OCI-LY1 (cell line): Measurements from ENCODE around the gene FGGY.

Experiments used
- H2AFZ ChIP-seq: fragments of 200-600 bp; sonication (generic), shearing (Covaris generic); 2 replicates; pipeline ENCODE4 v1.6.0; 2014; ENCODE audit warnings: antibody characterized with exemption, mild to moderate bottlenecking, low read length
- H3F3A ChIP-seq: fragments of 200-600 bp; sonication (generic), shearing (Covaris generic); 2 replicates; pipeline ENCODE4 v1.6.0; 2014; ENCODE audit warnings: mild to moderate bottlenecking, antibody characterized with exemption, low read length, moderate library complexity; ENCODE audit not compliant: insufficient read depth
- H3K27ac ChIP-seq: fragments of 200-600 bp; sonication (generic); 2 replicates; pipeline ENCODE4 v1.5.1; 2014; ENCODE audit warnings: low read length, mixed run types, mild to moderate bottlenecking, low read depth; ENCODE audit not compliant: poor library complexity, severe bottlenecking
- H3K27me3 ChIP-seq: fragments of 200-600 bp; sonication (generic); 2 replicates; pipeline ENCODE4 v1.6.0; 2014; ENCODE audit warnings: antibody characterized with exemption, mild to moderate bottlenecking, low read length, moderate library complexity; ENCODE audit not compliant: insufficient read depth
- H3K36me3 ChIP-seq: fragments of 200-600 bp; sonication (generic); 2 replicates; pipeline ENCODE4 v1.6.1; 2014; ENCODE audit warnings: mild to moderate bottlenecking, antibody characterized with exemption, low read length, moderate library complexity, mixed read lengths; ENCODE audit not compliant: insufficient read depth
- H3K4me1 ChIP-seq: fragments of 200-600 bp; sonication (generic); 2 replicates; pipeline ENCODE4 v1.5.1; 2014; ENCODE audit warnings: mild to moderate bottlenecking, low read length, moderate library complexity; ENCODE audit not compliant: insufficient read depth, severe bottlenecking
- H3K4me2 ChIP-seq: fragments of 200-600 bp; sonication (generic), shearing (Covaris generic); 2 replicates; pipeline ENCODE4 v1.6.1; 2014; ENCODE audit warnings: low read length
- H3K4me3 ChIP-seq: fragments of 200-600 bp; sonication (generic); 2 replicates; pipeline ENCODE4 v1.5.1; 2014; ENCODE audit warnings: low read length, low read depth, mild to moderate bottlenecking, mixed read lengths; ENCODE audit not compliant: poor library complexity, severe bottlenecking
- H3K79me2 ChIP-seq: fragments of 200-600 bp; shearing (Covaris generic); 2 replicates; pipeline ENCODE4 v1.6.1; 2016; ENCODE audit warnings: mixed run types, low read length, mixed read lengths; ENCODE audit not compliant: insufficient read depth
- H3K9ac ChIP-seq: fragments of 200-600 bp; sonication (generic), shearing (Covaris generic); 2 replicates; pipeline ENCODE4 v1.6.1; 2014; ENCODE audit warnings: mild to moderate bottlenecking, low read length, mixed read lengths
- H3K9me2 ChIP-seq: fragments of 200-600 bp; sonication (generic), shearing (Covaris generic); 2 replicates; pipeline ENCODE4 v1.6.1; 2014; ENCODE audit warnings: low read depth, mild to moderate bottlenecking, low read length, mixed read lengths
- H3K9me3 ChIP-seq: fragments of 200-600 bp; shearing (Covaris generic); 2 replicates; pipeline ENCODE4 v1.6.1; 2014; ENCODE audit warnings: low read length, mixed read lengths
- H4K20me1 ChIP-seq: fragments of 200-600 bp; sonication (generic), shearing (Covaris generic); 2 replicates; pipeline ENCODE4 v1.6.0; 2016; ENCODE audit warnings: mild to moderate bottlenecking, low read length; ENCODE audit not compliant: insufficient read depth
- CTCF ChIP-seq: fragments of 200-600 bp; sonication (generic), shearing (Covaris generic); IDR thresholded peaks from 2 replicates; pipeline ENCODE4 v1.5.1; 2017; ENCODE audit warnings: mild to moderate bottlenecking, antibody characterized with exemption, low read length, moderate library complexity, mixed read lengths
- EZH2 ChIP-seq: fragments of 200-600 bp; sonication (generic), shearing (Covaris generic); IDR thresholded peaks from 2 replicates; pipeline ENCODE4 v1.8.0; 2017; ENCODE audit warnings: borderline replicate concordance, mixed run types, mild to moderate bottlenecking, antibody characterized with exemption, low read length, moderate library complexity, mixed read lengths

Gene FGGY

DNA sequence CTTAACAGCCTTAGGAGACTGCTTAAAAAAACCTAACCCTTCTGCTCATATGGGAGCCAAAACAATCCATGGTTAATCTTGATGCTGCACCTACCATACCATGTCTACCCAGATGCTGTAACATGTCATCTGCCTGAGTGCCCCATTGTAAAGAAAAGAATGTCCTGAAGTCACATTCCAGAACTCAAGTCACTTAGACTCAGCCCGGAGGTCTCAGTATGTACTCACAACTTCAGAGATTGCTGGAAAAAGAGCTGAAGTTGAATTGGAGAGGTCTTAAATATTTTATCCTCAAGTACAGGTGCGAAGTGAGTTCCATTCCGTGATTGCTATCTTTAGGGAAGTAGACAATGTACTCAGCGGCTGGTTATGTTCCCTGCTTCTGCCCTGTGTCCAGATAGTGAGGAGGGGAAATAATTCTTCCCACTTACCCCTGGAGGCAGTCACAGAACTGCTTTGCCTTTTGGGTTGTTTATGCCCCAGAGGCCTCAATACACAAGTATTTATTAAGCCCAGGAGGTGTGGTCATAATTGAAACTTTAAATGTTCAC, 460.4 kb downstream of the FGGY start:
- TF ChIP-seq EZH2, result no peak
- TF ChIP-seq CTCF, result no peak
- H3K9me2 ChIP-seq, result no peaks in the 10 kb centered on the region
- H3K79me2 ChIP-seq, result no peaks in the 10 kb centered on the region
- H3F3A ChIP-seq, result no peaks in the 10 kb centered on the region
- H2AFZ ChIP-seq, result no peak overlapping the region
- no peaks in the 10 kb centered on the region for H3K27me3 ChIP-seq
- no peaks in the 10 kb centered on the region for H3K4me1 ChIP-seq
- H3K4me2 ChIP-seq, result no peak overlapping the region
- no peak overlapping the region for H3K4me3 ChIP-seq
- no peaks in the 10 kb centered on the region for H4K20me1 ChIP-seq
- H3K27ac ChIP-seq, result no peak overlapping the region
- H3K36me3 ChIP-seq, result no peaks in the 10 kb centered on the region
- H3K9me3 ChIP-seq, result no peaks in the 10 kb centered on the region
- no peak overlapping the region for H3K9ac ChIP-seq

DNA sequence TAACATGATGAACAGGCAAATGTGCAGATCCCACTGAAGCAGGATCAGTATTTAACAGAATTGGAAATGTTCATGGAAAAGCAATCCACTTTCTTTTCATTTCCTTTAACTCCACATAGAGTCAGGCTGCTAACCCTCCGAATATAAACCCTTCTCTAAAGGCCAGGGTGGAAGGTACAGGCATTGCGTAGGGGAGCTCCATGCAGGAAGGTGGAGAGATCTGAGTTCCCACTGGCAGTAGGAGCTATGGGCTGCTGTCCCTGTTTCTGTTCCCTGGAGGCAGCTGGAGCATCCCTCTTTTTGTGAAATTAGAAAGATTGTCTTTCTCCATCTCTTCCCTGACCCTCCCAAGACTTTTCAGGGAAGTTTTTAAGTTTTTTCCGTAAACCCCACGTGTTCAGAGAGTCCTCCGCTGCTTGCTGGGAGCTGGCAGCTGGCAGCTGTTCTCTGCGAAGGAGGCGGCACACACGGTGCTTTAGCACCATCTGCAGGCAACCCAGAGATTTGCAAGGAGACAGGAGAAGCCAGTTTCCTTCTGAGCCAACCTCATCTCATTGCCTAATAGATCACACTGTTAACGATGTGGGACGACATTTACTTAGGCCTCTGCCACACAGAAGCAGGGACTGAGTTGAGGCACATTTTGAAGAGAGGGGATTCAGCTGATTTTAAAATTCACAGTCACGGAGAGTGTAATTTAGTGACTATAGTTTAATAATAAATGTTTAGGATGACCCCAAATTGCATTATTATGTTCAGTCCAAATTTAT, 462.4 kb downstream of the FGGY start:
- H3K4me2 ChIP-seq, result no peak overlapping the region

GRCh38 chr1:59761443-59761842, 464.5 kb downstream of the FGGY start:
- Histone ChIP-seq H2AFZ (no peak overlapping the region), H3K27ac (no peak overlapping the region), H3K27me3 (no peaks in the 10 kb centered on the region), H3K79me2 (no peaks in the 10 kb centered on the region), H3K4me3 (no peak overlapping the region), H4K20me1 (no peaks in the 10 kb centered on the region), H3K4me2 (no peak overlapping the region), H3K36me3 (no peaks in the 10 kb centered on the region), H3K4me1 (no peaks in the 10 kb centered on the region), H3K9me3 (no peaks in the 10 kb centered on the region), H3K9me2 (no peaks in the 10 kb centered on the region), H3F3A (no peaks in the 10 kb centered on the region), H3K9ac (no peak overlapping the region)
- TF ChIP-seq CTCF (no peak), EZH2 (no peak)

More for the DNA sequence above, 462.4 kb downstream of the FGGY start:
- Histone ChIP-seq H3K9ac (no peak overlapping the region), H3K9me2 (no peaks in the 10 kb centered on the region), H3K79me2 (no peaks in the 10 kb centered on the region), H2AFZ (no peak overlapping the region), H4K20me1 (no peaks in the 10 kb centered on the region), H3K36me3 (no peaks in the 10 kb centered on the region), H3K27me3 (no peaks in the 10 kb centered on the region), H3K4me3 (no peak overlapping the region), H3K4me1 (no peaks in the 10 kb centered on the region), H3K9me3 (no peaks in the 10 kb centered on the region), H3F3A (no peaks in the 10 kb centered on the region), H3K27ac (no peak overlapping the region)
- TF ChIP-seq EZH2, result no peak
- TF ChIP-seq CTCF, result peak; percentile 86
